GM23338 (cell line): ENCODE results near the gene WDR35. TPM values are rescaled to one million over a fixed set of nuclear protein-coding genes. Genes with fewer than 3 reads are reported as not detected.

Experiments used
- ATAC-seq: fragments of 200-7000 bp; cut with Tn5 transposase; 3 replicates; pipeline ENCODE4 v1.9.1; 2020
- DNase-seq: peaks from one replicate; pipeline ENCODE4 v3.0.0-alpha.2; 2015; ENCODE audit warnings: low spot score
- H2AFZ ChIP-seq: fragments of 200-600 bp; sonication (generic); 2 replicates; pipeline ENCODE4 v1.8.0; 2016; ENCODE audit warnings: antibody characterized with exemption, mild to moderate bottlenecking, moderate library complexity
- H3F3A ChIP-seq: fragments of 200-600 bp; sonication (generic); replicated peaks from 2 replicates; pipeline ENCODE4 v1.8.0; 2017; ENCODE audit warnings: antibody characterized with exemption, mixed run types, low read depth
- H3K27ac ChIP-seq: fragments of 200-600 bp; sonication (generic); 2 replicates; pipeline ENCODE4 v1.6.1; 2016; ENCODE audit warnings: low read depth
- H3K27me3 ChIP-seq: fragments of 200-600 bp; sonication (generic); 2 replicates; pipeline ENCODE4 v1.8.0; 2016; ENCODE audit warnings: mild to moderate bottlenecking, mixed run types, moderate library complexity; ENCODE audit not compliant: insufficient read depth
- H3K36me3 ChIP-seq: fragments of 200-600 bp; sonication (generic); 2 replicates; pipeline ENCODE4 v1.8.0; 2016; ENCODE audit warnings: mild to moderate bottlenecking; ENCODE audit not compliant: insufficient read depth
- H3K4me1 ChIP-seq: fragments of 200-600 bp; sonication (generic); 2 replicates; pipeline ENCODE4 v1.8.0; 2016; ENCODE audit warnings: mild to moderate bottlenecking, moderate library complexity; ENCODE audit not compliant: insufficient read depth
- H3K4me2 ChIP-seq: fragments of 200-600 bp; sonication (generic); 2 replicates; pipeline ENCODE4 v1.7.1; 2017; ENCODE audit warnings: mixed run types
- H3K4me3 ChIP-seq: fragments of 200-600 bp; sonication (generic); 2 replicates; pipeline ENCODE4 v1.6.1; 2016; ENCODE audit warnings: mixed run types
- H3K79me2 ChIP-seq: fragments of 200-600 bp; sonication (generic); replicated peaks from 2 replicates; pipeline ENCODE4 v1.8.0; 2017; ENCODE audit warnings: mild to moderate bottlenecking; ENCODE audit not compliant: insufficient read depth
- H3K9me2 ChIP-seq: fragments of 200-600 bp; sonication (generic); 2 replicates; pipeline ENCODE4 v1.8.0; 2017; ENCODE audit not compliant: insufficient read depth
- H4K20me1 ChIP-seq: fragments of 200-600 bp; sonication (generic); replicated peaks from 2 replicates; pipeline ENCODE4 v1.8.0; 2017; ENCODE audit warnings: mild to moderate bottlenecking; ENCODE audit not compliant: insufficient read depth
- H3K27ac Mint-ChIP-seq: 2 replicates; pipeline ENCODE4 v1.8.0; 2020; ENCODE audit warnings: inconsistent platforms, mild to moderate bottlenecking, moderate library complexity, mixed read lengths
- H3K27me3 Mint-ChIP-seq: 3 replicates; pipeline ENCODE4 v1.8.0; 2022; ENCODE audit warnings: low read depth, mild to moderate bottlenecking, moderate library complexity, mixed read lengths, inconsistent platforms; ENCODE audit not compliant: insufficient read depth, poor library complexity
- H3K36me3 Mint-ChIP-seq: 3 replicates; pipeline ENCODE4 v1.8.0; 2021; ENCODE audit warnings: low read depth, mild to moderate bottlenecking, inconsistent platforms, moderate library complexity, mixed read lengths
- H3K4me1 Mint-ChIP-seq: 3 replicates; pipeline ENCODE4 v1.8.0; 2020; ENCODE audit warnings: mild to moderate bottlenecking, inconsistent platforms, mixed read lengths
- H3K4me3 Mint-ChIP-seq: 3 replicates; pipeline ENCODE4 v1.8.0; 2021; ENCODE audit warnings: moderate library complexity, mild to moderate bottlenecking, inconsistent platforms, mixed read lengths
- H3K9me3 Mint-ChIP-seq: 3 replicates; pipeline ENCODE4 v1.8.0; 2020; ENCODE audit warnings: moderate library complexity, mild to moderate bottlenecking, inconsistent platforms, mixed read lengths
- CREB1 ChIP-seq: fragments of 250-450 bp; sonication (Bioruptor Pico); IDR thresholded peaks from 2 replicates; pipeline ENCODE4 v1.5.0; 2020; ENCODE audit warnings: low read depth, mild to moderate bottlenecking, moderate library complexity
- EZH2 ChIP-seq: fragments of 200-600 bp; sonication (generic); IDR thresholded peaks from one replicate; pipeline ENCODE4 v1.8.0; 2017; ENCODE audit warnings: antibody characterized with exemption, mild to moderate bottlenecking, low read depth; ENCODE audit not compliant: unreplicated experiment
- EZH2phosphoT487 ChIP-seq: fragments of 200-600 bp; sonication (generic); IDR thresholded peaks from one replicate; pipeline ENCODE4 v1.8.1; 2018; ENCODE audit warnings: antibody characterized with exemption; ENCODE audit not compliant: unreplicated experiment
- JUNB ChIP-seq: IDR thresholded peaks from one replicate; pipeline ENCODE4 v1.6.1; 2016; ENCODE audit warnings: antibody characterized with exemption; ENCODE audit not compliant: unreplicated experiment
- NANOG ChIP-seq: IDR thresholded peaks from 2 replicates; pipeline ENCODE4 v1.6.1; 2016; ENCODE audit warnings: antibody characterized with exemption, borderline replicate concordance
- POLR2AphosphoS5 ChIP-seq: IDR thresholded peaks from 2 replicates; pipeline ENCODE4 v1.6.1; 2016; ENCODE audit warnings: antibody characterized with exemption, low read depth
- STAT1 ChIP-seq: IDR thresholded peaks from one replicate; pipeline ENCODE4 v1.6.1; 2016; ENCODE audit warnings: antibody characterized with exemption; ENCODE audit not compliant: unreplicated experiment
- ZNF114 ChIP-seq: fragments of 250-450 bp; sonication (Bioruptor Pico); IDR thresholded peaks from 2 replicates; pipeline ENCODE4 v1.5.0; 2020; ENCODE audit warnings: mild to moderate bottlenecking, moderate library complexity
- ZNF331 ChIP-seq: fragments of 250-450 bp; sonication (Bioruptor Pico); IDR thresholded peaks from 2 replicates; pipeline ENCODE4 v1.5.0; 2020; ENCODE audit warnings: low read depth, mild to moderate bottlenecking, moderate library complexity
- polyA plus RNA-seq: library from polyadenylated mRNA; unstranded; fragments of >200 nt; fragmentation: Nextera tagmentation; extraction: Ambion mirVana; gene quantifications from 2 replicates; pipeline ENCODE4 v1.2.1, GENCODE V29; 2016
- total RNA-seq: library from RNA; depleted of rRNA; stranded (reverse); fragments of >200 nt; shearing (Covaris generic); gene quantifications from 2 replicates; pipeline ENCODE4 v1.2.3, GENCODE V29; 2014
- TF ChIP-seq, protein P1 (sequence below): fragments of 250-450 bp; sonication (Bioruptor Pico); IDR thresholded peaks from 2 replicates; pipeline ENCODE4 v1.5.0; 2020; ENCODE audit warnings: mild to moderate bottlenecking, moderate library complexity
- TF ChIP-seq, protein P2 (sequence below), 2 experiments: fragments of 200-600 bp in 1 of 2; sonication (generic) in 1 of 2; conservative IDR thresholded peaks; 2 replicates each; pipeline versions ENCODE4 v1.5.1 to v1.6.1; 2016 to 2017; ENCODE audit warnings: antibody characterized with exemption in 2 of 2, low read depth in 2 of 2, mild to moderate bottlenecking in 2 of 2, moderate library complexity in 1 of 2
- TF ChIP-seq, protein P3 (sequence below): IDR thresholded peaks from one replicate; pipeline ENCODE4 v1.6.1; 2018; ENCODE audit warnings: antibody characterized with exemption; ENCODE audit not compliant: unreplicated experiment
- TF ChIP-seq, protein P4 (sequence below): IDR thresholded peaks from 2 replicates; pipeline ENCODE4 v1.6.1; 2016; ENCODE audit warnings: antibody characterized with exemption

Gene WDR35
- total and polyA plus RNA-seq, 2 experiments from 2014 or later, result 5.3 to 20.0 TPM

DNA sequence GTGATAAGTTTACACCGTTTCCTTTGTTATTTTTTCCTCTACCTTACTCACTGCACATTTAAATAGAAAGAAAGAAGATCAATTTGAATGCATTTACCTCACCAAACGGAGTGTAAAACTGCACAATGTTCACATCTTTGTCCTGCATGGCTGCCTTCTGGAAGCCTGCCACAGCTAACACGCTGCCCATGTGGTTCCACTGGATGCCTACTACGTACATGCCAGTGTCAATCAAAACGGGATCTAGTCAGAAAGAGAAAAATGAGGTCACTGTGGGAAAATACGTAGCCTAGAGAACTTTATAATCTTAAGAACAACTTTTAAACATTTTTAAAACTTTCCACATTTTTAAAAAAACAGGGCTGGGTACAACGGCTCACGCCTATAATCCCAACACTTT lies 16.4 kb downstream of the WDR35 start (continued):
- TF ChIP-seq, protein P1, sequence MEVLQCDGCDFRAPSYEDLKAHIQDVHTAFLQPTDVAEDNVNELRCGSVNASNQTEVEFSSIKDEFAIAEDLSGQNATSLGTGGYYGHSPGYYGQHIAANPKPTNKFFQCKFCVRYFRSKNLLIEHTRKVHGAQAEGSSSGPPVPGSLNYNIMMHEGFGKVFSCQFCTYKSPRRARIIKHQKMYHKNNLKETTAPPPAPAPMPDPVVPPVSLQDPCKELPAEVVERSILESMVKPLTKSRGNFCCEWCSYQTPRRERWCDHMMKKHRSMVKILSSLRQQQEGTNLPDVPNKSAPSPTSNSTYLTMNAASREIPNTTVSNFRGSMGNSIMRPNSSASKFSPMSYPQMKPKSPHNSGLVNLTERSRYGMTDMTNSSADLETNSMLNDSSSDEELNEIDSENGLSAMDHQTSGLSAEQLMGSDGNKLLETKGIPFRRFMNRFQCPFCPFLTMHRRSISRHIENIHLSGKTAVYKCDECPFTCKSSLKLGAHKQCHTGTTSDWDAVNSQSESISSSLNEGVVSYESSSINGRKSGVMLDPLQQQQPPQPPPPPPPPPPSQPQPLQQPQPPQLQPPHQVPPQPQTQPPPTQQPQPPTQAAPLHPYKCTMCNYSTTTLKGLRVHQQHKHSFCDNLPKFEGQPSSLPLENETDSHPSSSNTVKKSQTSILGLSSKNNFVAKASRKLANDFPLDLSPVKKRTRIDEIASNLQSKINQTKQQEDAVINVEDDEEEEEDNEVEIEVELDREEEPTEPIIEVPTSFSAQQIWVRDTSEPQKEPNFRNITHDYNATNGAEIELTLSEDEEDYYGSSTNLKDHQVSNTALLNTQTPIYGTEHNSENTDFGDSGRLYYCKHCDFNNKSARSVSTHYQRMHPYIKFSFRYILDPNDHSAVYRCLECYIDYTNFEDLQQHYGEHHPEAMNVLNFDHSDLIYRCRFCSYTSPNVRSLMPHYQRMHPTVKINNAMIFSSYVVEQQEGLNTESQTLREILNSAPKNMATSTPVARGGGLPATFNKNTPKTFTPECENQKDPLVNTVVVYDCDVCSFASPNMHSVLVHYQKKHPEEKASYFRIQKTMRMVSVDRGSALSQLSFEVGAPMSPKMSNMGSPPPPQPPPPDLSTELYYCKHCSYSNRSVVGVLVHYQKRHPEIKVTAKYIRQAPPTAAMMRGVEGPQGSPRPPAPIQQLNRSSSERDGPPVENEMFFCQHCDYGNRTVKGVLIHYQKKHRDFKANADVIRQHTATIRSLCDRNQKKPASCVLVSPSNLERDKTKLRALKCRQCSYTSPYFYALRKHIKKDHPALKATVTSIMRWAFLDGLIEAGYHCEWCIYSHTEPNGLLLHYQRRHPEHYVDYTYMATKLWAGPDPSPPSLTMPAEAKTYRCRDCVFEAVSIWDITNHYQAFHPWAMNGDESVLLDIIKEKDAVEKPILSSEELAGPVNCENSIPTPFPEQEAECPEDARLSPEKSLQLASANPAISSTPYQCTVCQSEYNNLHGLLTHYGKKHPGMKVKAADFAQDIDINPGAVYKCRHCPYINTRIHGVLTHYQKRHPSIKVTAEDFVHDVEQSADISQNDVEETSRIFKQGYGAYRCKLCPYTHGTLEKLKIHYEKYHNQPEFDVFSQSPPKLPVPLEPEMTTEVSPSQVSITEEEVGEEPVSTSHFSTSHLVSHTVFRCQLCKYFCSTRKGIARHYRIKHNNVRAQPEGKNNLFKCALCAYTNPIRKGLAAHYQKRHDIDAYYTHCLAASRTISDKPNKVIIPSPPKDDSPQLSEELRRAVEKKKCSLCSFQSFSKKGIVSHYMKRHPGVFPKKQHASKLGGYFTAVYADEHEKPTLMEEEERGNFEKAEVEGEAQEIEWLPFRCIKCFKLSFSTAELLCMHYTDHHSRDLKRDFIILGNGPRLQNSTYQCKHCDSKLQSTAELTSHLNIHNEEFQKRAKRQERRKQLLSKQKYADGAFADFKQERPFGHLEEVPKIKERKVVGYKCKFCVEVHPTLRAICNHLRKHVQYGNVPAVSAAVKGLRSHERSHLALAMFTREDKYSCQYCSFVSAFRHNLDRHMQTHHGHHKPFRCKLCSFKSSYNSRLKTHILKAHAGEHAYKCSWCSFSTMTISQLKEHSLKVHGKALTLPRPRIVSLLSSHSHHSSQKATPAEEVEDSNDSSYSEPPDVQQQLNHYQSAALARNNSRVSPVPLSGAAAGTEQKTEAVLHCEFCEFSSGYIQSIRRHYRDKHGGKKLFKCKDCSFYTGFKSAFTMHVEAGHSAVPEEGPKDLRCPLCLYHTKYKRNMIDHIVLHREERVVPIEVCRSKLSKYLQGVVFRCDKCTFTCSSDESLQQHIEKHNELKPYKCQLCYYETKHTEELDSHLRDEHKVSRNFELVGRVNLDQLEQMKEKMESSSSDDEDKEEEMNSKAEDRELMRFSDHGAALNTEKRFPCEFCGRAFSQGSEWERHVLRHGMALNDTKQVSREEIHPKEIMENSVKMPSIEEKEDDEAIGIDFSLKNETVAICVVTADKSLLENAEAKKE, result no peak
- TF ChIP-seq EZH2, result no peak
- no peak for TF ChIP-seq POLR2AphosphoS5
- TF ChIP-seq STAT1, result no peak
- no peak for TF ChIP-seq EZH2phosphoT487
- no peak for TF ChIP-seq ZNF114 (CRISPR knock-in tag)

DNA sequence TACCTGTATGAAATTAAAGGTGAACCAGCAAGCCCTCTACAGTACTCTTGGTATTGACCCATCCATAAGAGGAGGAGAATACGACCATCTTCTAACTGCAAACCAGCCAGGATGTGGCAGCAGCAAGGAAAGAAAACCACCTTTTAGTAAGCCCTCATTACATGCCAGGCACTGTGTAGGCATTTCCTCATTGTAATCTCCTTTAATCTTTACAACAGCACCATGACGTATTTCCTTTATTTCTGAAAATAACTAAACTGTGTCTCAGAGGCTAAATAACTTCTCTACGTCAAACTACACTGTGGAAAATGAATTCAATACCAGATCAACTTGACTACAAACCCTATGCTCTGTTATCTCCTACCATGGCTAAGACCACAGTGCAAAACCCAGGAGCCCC lies 18.2 kb downstream of the WDR35 start:
- no peaks in the 10 kb centered on the region for H3K27me3 Mint-ChIP-seq
- Histone ChIP-seq H3K4me2 (no peak overlapping the region), H3K9me2 (no peaks in the 10 kb centered on the region), H3K27ac (no peak overlapping the region), H3K4me3 (no peak overlapping the region), H3K27me3 (no peaks in the 10 kb centered on the region), H3F3A (no peaks in the 10 kb centered on the region), H4K20me1 (0 out of 2 replicates have a peak, but pooled peaks cover under 1% of the 10 kb centered on the region), H3K79me2 (no peaks in the 10 kb centered on the region), H2AFZ (no peak overlapping the region), H3K4me1 (no peaks in the 10 kb centered on the region), H3K36me3 (peaks cover 27% of the 10 kb centered on the region)
- H3K36me3 Mint-ChIP-seq, result peaks cover 35% of the 10 kb centered on the region
- H3K4me1 Mint-ChIP-seq, result no peaks in the 10 kb centered on the region
- ATAC-seq, result no peak
- DNase-seq, result no peak
- H3K27ac Mint-ChIP-seq, result no peak overlapping the region
- H3K9me3 Mint-ChIP-seq, result no peaks in the 10 kb centered on the region
- no peak overlapping the region for H3K4me3 Mint-ChIP-seq
- no peak for TF ChIP-seq EZH2phosphoT487
- TF ChIP-seq STAT1, result no peak
- TF ChIP-seq NANOG, result no peak
- TF ChIP-seq JUNB, result no peak
- no peak for TF ChIP-seq EZH2
- TF ChIP-seq POLR2AphosphoS5, result no peak
- TF ChIP-seq, protein P2, sequence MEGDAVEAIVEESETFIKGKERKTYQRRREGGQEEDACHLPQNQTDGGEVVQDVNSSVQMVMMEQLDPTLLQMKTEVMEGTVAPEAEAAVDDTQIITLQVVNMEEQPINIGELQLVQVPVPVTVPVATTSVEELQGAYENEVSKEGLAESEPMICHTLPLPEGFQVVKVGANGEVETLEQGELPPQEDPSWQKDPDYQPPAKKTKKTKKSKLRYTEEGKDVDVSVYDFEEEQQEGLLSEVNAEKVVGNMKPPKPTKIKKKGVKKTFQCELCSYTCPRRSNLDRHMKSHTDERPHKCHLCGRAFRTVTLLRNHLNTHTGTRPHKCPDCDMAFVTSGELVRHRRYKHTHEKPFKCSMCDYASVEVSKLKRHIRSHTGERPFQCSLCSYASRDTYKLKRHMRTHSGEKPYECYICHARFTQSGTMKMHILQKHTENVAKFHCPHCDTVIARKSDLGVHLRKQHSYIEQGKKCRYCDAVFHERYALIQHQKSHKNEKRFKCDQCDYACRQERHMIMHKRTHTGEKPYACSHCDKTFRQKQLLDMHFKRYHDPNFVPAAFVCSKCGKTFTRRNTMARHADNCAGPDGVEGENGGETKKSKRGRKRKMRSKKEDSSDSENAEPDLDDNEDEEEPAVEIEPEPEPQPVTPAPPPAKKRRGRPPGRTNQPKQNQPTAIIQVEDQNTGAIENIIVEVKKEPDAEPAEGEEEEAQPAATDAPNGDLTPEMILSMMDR (conservative IDR thresholded peaks at IDR 0.05; ENCODE audit: low read depth in 2 of 2), result no peak
- TF ChIP-seq CREB1 (CRISPR knock-in tag), result no peak
- TF ChIP-seq, protein P3, sequence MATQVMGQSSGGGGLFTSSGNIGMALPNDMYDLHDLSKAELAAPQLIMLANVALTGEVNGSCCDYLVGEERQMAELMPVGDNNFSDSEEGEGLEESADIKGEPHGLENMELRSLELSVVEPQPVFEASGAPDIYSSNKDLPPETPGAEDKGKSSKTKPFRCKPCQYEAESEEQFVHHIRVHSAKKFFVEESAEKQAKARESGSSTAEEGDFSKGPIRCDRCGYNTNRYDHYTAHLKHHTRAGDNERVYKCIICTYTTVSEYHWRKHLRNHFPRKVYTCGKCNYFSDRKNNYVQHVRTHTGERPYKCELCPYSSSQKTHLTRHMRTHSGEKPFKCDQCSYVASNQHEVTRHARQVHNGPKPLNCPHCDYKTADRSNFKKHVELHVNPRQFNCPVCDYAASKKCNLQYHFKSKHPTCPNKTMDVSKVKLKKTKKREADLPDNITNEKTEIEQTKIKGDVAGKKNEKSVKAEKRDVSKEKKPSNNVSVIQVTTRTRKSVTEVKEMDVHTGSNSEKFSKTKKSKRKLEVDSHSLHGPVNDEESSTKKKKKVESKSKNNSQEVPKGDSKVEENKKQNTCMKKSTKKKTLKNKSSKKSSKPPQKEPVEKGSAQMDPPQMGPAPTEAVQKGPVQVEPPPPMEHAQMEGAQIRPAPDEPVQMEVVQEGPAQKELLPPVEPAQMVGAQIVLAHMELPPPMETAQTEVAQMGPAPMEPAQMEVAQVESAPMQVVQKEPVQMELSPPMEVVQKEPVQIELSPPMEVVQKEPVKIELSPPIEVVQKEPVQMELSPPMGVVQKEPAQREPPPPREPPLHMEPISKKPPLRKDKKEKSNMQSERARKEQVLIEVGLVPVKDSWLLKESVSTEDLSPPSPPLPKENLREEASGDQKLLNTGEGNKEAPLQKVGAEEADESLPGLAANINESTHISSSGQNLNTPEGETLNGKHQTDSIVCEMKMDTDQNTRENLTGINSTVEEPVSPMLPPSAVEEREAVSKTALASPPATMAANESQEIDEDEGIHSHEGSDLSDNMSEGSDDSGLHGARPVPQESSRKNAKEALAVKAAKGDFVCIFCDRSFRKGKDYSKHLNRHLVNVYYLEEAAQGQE, result no peak
- TF ChIP-seq ZNF331 (CRISPR knock-in tag), result no peak
- no peak for TF ChIP-seq ZNF114 (CRISPR knock-in tag)
- TF ChIP-seq, protein P4, sequence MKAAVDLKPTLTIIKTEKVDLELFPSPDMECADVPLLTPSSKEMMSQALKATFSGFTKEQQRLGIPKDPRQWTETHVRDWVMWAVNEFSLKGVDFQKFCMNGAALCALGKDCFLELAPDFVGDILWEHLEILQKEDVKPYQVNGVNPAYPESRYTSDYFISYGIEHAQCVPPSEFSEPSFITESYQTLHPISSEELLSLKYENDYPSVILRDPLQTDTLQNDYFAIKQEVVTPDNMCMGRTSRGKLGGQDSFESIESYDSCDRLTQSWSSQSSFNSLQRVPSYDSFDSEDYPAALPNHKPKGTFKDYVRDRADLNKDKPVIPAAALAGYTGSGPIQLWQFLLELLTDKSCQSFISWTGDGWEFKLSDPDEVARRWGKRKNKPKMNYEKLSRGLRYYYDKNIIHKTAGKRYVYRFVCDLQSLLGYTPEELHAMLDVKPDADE, result no peak
